HepG2 (cell line): ENCODE data around the gene PRUNE1. TPM values are rescaled to one million over a fixed set of nuclear protein-coding genes. Genes with fewer than 3 reads are reported as not detected.

Experiments
- ATAD3A ChIP-seq: sonication (generic); formaldehyde crosslinking; IDR thresholded peaks from 2 replicates; pipeline ENCODE4 v1.4.0; 2020; ENCODE audit warnings: missing genetic modification reagents
- CEBPB ChIP-seq: IDR thresholded peaks from 2 replicates; pipeline ENCODE4 v1.6.1; 2011; ENCODE audit warnings: low read depth, low read length, improper control_type of control experiment, borderline replicate concordance
- HDAC6 ChIP-seq: fragments of 200-600 bp; sonication (generic); IDR thresholded peaks from 2 replicates; pipeline ENCODE4 v1.7.0; 2017; ENCODE audit warnings: mild to moderate bottlenecking, antibody characterized with exemption, low read length, low read depth
- IKZF5 ChIP-seq: IDR thresholded peaks from 2 replicates; pipeline ENCODE4 v1.6.1; 2018; ENCODE audit warnings: missing genetic modification reagents, mild to moderate bottlenecking, missing compliant biosample characterization
- KDM1A ChIP-seq: IDR thresholded peaks from 2 replicates; pipeline ENCODE4 v1.6.1; 2016; ENCODE audit warnings: missing compliant biosample characterization
- NFYC ChIP-seq: IDR thresholded peaks from 2 replicates; pipeline ENCODE4 v1.6.1; 2016; ENCODE audit warnings: missing genetic modification reagents, missing compliant biosample characterization
- RBFOX2 ChIP-seq: fragments of 200-400 bp; formaldehyde crosslinking; IDR thresholded peaks from 2 replicates; pipeline ENCODE4 v1.6.1; 2017; ENCODE audit warnings: low read depth, mild to moderate bottlenecking, low read length
- TEAD3 ChIP-seq: optimal IDR thresholded peaks from 2 replicates; pipeline ENCODE3; 2016; ENCODE audit warnings: borderline replicate concordance
- TGIF2 ChIP-seq: IDR thresholded peaks from 2 replicates; pipeline ENCODE4 v1.6.1; 2016; ENCODE audit warnings: control low read depth, missing compliant biosample characterization
- THAP9 ChIP-seq: sonication (generic); formaldehyde crosslinking; IDR thresholded peaks from 2 replicates; pipeline ENCODE4; 2020; ENCODE audit warnings: missing genetic modification reagents, mild to moderate bottlenecking, borderline replicate concordance
- ZFYVE20 ChIP-seq: sonication (generic); formaldehyde crosslinking; IDR thresholded peaks from 2 replicates; pipeline ENCODE4 v1.8.0; 2023; ENCODE audit warnings: low read depth, mild to moderate bottlenecking, moderate library complexity, missing genetic modification reagents, borderline replicate concordance
- ZNF205 ChIP-seq: IDR thresholded peaks from 2 replicates; pipeline ENCODE4 v1.6.1; 2018; ENCODE audit warnings: missing biosample characterization, missing genetic modification reagents
- ZNF383 ChIP-seq: sonication (generic); formaldehyde crosslinking; IDR thresholded peaks from 2 replicates; pipeline ENCODE4 v1.4.0; 2020; ENCODE audit warnings: missing genetic modification reagents, mild to moderate bottlenecking, borderline replicate concordance
- ZNF460 ChIP-seq: sonication (generic); formaldehyde crosslinking; IDR thresholded peaks from 2 replicates; pipeline ENCODE4 v1.5.1; 2020; ENCODE audit warnings: missing genetic modification reagents, mild to moderate bottlenecking, borderline replicate concordance
- ZNF720 ChIP-seq: sonication (generic); formaldehyde crosslinking; IDR thresholded peaks from 2 replicates; pipeline ENCODE4 v1.4.0; 2020; ENCODE audit warnings: missing genetic modification reagents
- polyA plus RNA-seq, 8 experiments: library from polyadenylated mRNA; depleted of rRNA in 3 of 8; stranded (reverse) in 7 of 8; unstranded in 1 of 8; fragments of >200 nt; fragmentation: Illumina TruSeq in 4 of 8; extraction: Trizol in 4 of 8; gene quantifications; 2 replicates each; pipeline versions ENCODE4 v1.2.1 to v1.2.3, GENCODE V29; 2011 to 2016; ENCODE audit warnings: low read depth in 4 of 8, missing spikeins in 1 of 8, mixed read lengths in 1 of 8; ENCODE audit not compliant: insufficient read depth in 1 of 8
- total RNA-seq, 5 experiments: library from RNA; depleted of rRNA; stranded (reverse); fragments of >200 nt; fragmentation: Illumina TruSeq; extraction: Trizol; gene quantifications; 2 replicates each; pipeline ENCODE4 v1.2.3, GENCODE V29; 2016; ENCODE audit warnings: low read depth in 1 of 5
- TF ChIP-seq, protein P1 (sequence below): sonication (generic); formaldehyde crosslinking; IDR thresholded peaks from 2 replicates; pipeline ENCODE4 v1.8.1; 2023; ENCODE audit warnings: mild to moderate bottlenecking, inconsistent platforms, moderate library complexity, missing genetic modification reagents, borderline replicate concordance
- TF ChIP-seq, protein P2 (sequence below): sonication (generic); formaldehyde crosslinking; IDR thresholded peaks from 2 replicates; pipeline ENCODE4 v1.8.1; 2022; ENCODE audit warnings: mild to moderate bottlenecking, missing genetic modification reagents
- TF ChIP-seq, protein P3 (sequence below): sonication (generic); formaldehyde crosslinking; conservative IDR thresholded peaks from 2 replicates; pipeline ENCODE4 v1.4.0; 2020; ENCODE audit warnings: missing genetic modification reagents

PRUNE1 gene
- total and polyA plus RNA-seq, 2 of the 13 experiments (the other 11 are each of a cell fraction or from before 2014, with no cell fraction given), result 19.0 to 31.9 TPM

DNA sequence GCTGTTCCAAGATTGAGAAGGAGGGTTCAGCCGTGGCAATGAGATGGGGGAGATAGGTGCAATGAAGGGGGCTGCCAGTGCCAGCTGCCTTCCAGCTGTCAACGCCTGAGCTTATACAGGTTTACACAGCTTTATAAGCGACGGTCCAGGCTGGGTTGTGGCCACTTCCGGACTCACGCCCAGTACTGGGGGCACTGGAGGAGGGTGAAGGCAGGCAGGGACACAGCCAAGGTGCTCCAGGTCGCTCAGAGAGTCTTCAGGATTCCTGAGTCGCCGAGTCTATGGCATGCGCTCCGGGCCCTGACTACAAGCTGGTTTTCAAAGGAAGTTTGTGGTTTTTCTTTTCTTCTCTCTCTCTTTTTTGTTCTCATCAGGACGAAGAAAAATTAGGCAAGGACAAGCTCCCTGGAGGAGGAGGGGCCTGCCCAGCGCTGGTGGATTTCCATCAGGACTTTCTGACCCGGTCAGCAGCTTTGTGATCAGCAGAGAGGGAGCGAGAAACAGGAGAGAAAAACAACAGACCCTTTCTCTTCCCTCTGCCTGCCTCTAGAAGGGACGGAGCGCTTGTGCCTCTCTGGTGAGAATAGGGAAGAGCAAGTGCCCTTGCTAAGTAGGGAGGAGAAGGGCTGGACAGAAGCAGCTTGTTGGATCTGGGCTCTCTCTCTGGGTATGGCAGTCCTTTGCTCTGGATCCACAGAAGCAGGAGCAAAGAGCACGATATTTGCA lies 1.8 kb upstream of the PRUNE1 start, which contains the start of gene MINDY1 (continued):
- TF ChIP-seq NFYC (CRISPR knock-in tag) (no peak), CEBPB (no peak), ZFYVE20 (CRISPR knock-in tag) (no peak), ZNF205 (CRISPR knock-in tag) (no peak; the same call in 1 of the 2 replicates), TEAD3 (CRISPR knock-in tag) (peak; percentile 15), KDM1A (CRISPR knock-in tag) (no peak), HDAC6 (no peak), ZNF720 (CRISPR knock-in tag) (no peak), THAP9 (CRISPR knock-in tag) (no peak), ZNF460 (CRISPR knock-in tag) (no peak), RBFOX2 (0 out of 2 replicates have a peak, but pooled peaks have one; percentile 17), ZNF383 (no peak), TGIF2 (CRISPR knock-in tag) (no peak), ATAD3A (CRISPR knock-in tag) (no peak), IKZF5 (CRISPR knock-in tag) (peak; percentile 42)
- TF ChIP-seq, protein P1, sequence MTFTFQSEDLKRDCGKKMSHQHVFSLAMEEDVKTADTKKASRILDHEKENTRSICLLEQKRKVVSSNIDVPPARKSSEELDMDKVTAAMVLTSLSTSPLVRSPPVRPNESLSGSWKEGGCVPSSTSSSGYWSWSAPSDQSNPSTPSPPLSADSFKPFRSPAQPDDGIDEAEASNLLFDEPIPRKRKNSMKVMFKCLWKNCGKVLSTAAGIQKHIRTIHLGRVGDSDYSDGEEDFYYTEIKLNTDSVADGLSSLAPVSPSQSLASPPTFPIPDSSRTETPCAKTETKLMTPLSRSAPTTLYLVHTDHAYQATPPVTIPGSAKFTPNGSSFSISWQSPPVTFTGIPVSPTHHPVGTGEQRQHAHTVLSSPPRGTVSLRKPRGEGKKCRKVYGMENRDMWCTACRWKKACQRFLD, result no peak
- TF ChIP-seq, protein P2, sequence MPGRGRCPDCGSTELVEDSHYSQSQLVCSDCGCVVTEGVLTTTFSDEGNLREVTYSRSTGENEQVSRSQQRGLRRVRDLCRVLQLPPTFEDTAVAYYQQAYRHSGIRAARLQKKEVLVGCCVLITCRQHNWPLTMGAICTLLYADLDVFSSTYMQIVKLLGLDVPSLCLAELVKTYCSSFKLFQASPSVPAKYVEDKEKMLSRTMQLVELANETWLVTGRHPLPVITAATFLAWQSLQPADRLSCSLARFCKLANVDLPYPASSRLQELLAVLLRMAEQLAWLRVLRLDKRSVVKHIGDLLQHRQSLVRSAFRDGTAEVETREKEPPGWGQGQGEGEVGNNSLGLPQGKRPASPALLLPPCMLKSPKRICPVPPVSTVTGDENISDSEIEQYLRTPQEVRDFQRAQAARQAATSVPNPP (CRISPR knock-in tag), result no peak
- TF ChIP-seq, protein P3, sequence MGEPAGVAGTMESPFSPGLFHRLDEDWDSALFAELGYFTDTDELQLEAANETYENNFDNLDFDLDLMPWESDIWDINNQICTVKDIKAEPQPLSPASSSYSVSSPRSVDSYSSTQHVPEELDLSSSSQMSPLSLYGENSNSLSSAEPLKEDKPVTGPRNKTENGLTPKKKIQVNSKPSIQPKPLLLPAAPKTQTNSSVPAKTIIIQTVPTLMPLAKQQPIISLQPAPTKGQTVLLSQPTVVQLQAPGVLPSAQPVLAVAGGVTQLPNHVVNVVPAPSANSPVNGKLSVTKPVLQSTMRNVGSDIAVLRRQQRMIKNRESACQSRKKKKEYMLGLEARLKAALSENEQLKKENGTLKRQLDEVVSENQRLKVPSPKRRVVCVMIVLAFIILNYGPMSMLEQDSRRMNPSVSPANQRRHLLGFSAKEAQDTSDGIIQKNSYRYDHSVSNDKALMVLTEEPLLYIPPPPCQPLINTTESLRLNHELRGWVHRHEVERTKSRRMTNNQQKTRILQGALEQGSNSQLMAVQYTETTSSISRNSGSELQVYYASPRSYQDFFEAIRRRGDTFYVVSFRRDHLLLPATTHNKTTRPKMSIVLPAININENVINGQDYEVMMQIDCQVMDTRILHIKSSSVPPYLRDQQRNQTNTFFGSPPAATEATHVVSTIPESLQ (CRISPR knock-in tag), result no peak
